Kidney epithelial cell (primary cell): ENCODE data around the gene ASXL1. TPM values are rescaled to one million over a fixed set of nuclear protein-coding genes. Genes with fewer than 3 reads are reported as not detected.

ENCODE experiments used
- DNase-seq: peaks from one replicate; pipeline ENCODE4 v3.0.0-alpha.2; 2010; ENCODE audit warnings: low read depth
- H3K27me3 ChIP-seq: 2 replicates; pipeline ENCODE4 v1.6.0; 2011; ENCODE audit warnings: low read length; ENCODE audit not compliant: control insufficient read depth, insufficient read depth
- H3K36me3 ChIP-seq: 2 replicates; pipeline ENCODE4 v1.5.1; 2011; ENCODE audit warnings: low read length; ENCODE audit not compliant: control insufficient read depth, insufficient read depth
- H3K4me3 ChIP-seq: 2 replicates; pipeline ENCODE4 v1.5.1; 2011; ENCODE audit warnings: low read depth, mild to moderate bottlenecking, control low read depth, low read length
- total RNA-seq: library from RNA; depleted of rRNA; stranded (reverse); fragments of >200 nt; gene quantifications from 2 replicates; pipeline ENCODE4 v1.2.3, GENCODE V29; 2015
- TF ChIP-seq, protein P1 (sequence below): IDR thresholded peaks from 2 replicates; pipeline ENCODE4 v1.5.1; 2011; ENCODE audit warnings: mild to moderate bottlenecking, moderate library complexity, low read length, control low read depth, inconsistent platforms; ENCODE audit not compliant: insufficient read depth, poor library complexity, severe bottlenecking

ASXL1 gene
- total RNA-seq, 1 donor from 2014 or later: 31.6 TPM

DNA sequence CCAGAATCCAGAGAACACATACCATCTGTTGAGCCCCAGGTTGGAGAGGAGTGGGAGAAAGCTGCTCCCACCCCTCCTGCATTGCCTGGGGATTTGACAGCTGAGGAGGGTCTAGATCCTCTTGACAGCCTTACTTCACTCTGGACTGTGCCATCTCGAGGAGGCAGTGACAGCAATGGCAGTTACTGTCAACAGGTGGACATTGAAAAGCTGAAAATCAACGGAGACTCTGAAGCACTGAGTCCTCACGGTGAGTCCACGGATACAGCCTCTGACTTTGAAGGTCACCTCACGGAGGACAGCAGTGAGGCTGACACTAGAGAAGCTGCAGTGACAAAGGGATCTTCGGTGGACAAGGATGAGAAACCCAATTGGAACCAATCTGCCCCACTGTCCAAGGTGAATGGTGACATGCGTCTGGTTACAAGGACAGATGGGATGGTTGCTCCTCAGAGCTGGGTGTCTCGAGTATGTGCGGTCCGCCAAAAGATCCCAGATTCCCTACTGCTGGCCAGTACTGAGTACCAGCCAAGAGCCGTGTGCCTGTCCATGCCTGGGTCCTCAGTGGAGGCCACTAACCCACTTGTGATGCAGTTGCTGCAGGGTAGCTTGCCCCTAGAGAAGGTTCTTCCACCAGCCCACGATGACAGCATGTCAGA lies 77.4 kb downstream of the ASXL1 start:
- Histone ChIP-seq H3K4me3 (no peak overlapping the region), H3K27me3 (no peaks in the 10 kb centered on the region), H3K36me3 (peaks cover 7% of the 10 kb centered on the region)
- DNase-seq: no peak
- TF ChIP-seq, protein P1, sequence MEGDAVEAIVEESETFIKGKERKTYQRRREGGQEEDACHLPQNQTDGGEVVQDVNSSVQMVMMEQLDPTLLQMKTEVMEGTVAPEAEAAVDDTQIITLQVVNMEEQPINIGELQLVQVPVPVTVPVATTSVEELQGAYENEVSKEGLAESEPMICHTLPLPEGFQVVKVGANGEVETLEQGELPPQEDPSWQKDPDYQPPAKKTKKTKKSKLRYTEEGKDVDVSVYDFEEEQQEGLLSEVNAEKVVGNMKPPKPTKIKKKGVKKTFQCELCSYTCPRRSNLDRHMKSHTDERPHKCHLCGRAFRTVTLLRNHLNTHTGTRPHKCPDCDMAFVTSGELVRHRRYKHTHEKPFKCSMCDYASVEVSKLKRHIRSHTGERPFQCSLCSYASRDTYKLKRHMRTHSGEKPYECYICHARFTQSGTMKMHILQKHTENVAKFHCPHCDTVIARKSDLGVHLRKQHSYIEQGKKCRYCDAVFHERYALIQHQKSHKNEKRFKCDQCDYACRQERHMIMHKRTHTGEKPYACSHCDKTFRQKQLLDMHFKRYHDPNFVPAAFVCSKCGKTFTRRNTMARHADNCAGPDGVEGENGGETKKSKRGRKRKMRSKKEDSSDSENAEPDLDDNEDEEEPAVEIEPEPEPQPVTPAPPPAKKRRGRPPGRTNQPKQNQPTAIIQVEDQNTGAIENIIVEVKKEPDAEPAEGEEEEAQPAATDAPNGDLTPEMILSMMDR: no peak

DNA sequence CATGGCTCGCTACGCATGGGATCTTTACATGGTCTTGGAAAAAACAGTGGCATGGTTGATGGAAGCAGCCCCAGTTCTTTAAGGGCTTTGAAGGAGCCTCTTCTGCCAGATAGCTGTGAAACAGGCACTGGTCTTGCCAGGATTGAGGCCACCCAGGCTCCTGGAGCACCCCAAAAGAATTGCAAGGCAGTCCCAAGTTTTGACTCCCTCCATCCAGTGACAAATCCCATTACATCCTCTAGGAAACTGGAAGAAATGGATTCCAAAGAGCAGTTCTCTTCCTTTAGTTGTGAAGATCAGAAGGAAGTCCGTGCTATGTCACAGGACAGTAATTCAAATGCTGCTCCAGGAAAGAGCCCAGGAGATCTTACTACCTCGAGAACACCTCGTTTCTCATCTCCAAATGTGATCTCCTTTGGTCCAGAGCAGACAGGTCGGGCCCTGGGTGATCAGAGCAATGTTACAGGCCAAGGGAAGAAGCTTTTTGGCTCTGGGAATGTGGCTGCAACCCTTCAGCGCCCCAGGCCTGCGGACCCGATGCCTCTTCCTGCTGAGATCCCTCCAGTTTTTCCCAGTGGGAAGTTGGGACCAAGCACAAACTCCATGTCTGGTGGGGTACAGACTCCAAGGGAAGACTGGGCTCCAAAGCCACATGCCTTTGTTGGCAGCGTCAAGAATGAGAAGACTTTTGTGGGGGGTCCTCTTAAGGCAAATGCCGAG lies 78.2 kb downstream of the ASXL1 start:
- Histone ChIP-seq H3K36me3 (peaks cover 7% of the 10 kb centered on the region), H3K27me3 (no peaks in the 10 kb centered on the region), H3K4me3 (no peak overlapping the region)
- TF ChIP-seq, protein P1: no peak
- no peak for DNase-seq

- no peak for DNase-seq
- Histone ChIP-seq H3K27me3 (no peaks in the 10 kb centered on the region), H3K4me3 (no peak overlapping the region), H3K36me3 (peaks cover 5% of the 10 kb centered on the region)
- TF ChIP-seq, protein P1: no peak
These were observed 78.8 kb downstream of the ASXL1 start for GRCh38 chr20:32436968-32437367.

DNA sequence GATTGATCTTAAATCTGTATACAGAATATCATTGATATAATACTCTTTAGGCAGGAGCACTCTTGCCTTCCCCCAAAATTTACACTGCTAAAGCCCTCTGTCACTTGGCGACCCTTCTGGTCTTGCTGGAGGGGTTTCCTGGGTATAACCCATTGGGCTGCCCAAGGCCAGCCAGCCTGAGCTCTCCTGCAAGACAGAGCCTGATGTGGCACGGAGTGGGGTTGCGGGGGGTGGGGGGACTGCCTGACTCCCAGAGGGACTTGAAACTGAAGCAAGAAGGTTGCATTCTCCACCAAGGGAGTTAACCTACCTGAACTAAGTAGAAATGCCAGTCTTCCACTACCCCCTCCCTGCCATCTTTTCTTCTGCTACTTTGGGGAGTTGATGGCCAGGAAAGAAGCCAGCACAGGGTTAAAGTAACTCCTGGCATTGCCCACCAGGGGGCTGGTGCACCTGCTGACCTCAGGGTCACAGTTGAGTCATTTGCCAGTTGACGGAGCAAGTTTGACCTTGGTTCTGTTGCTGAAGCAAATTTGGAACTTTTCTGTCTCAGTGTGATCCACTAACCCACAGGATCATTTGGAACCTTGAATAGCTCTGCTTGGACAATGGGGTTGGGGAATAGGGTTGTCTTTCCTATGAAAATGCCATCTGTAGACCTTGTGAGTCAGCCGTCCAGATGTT lies 79.4 kb downstream of the ASXL1 start:
- TF ChIP-seq, protein P1: peak; percentile 24
- Histone ChIP-seq H3K4me3 (no peak overlapping the region), H3K27me3 (no peaks in the 10 kb centered on the region), H3K36me3 (peaks cover 5% of the 10 kb centered on the region)
- no peak for DNase-seq

GRCh38 chr20:32438331-32438858 lies 80.3 kb downstream of the ASXL1 start:
- peaks cover 5% of the 10 kb centered on the region for H3K36me3 ChIP-seq
- no peaks in the 10 kb centered on the region for H3K27me3 ChIP-seq
- TF ChIP-seq, protein P1: no peak
- no peak overlapping the region for H3K4me3 ChIP-seq
- DNase-seq: no peak
